ENCODE data around the gene FAM151A. TPM values are rescaled to one million over a fixed set of nuclear protein-coding genes. Genes with fewer than 3 reads are reported as not detected.
A peak's percentile ranks its signal among the peaks of the same experiment; 100 is the strongest.

The FAM151A gene
- total and polyA plus RNA-seq, 7 donors = 3.2 to 5.4 (median 3.7) TPM; not detected in 4

- DNase-seq = peak; percentile 57
- Histone ChIP-seq H3K36me3 (no peaks in the 10 kb centered on the region), H3K27me3 (no peaks in the 10 kb centered on the region), H3K9me3 (no peaks in the 10 kb centered on the region), H3K4me1 (no peaks in the 10 kb centered on the region), H3K4me3 (no peak overlapping the region), H3K27ac (no peak overlapping the region)
- 79% methylated on average over 13 of the region's 13 CpGs for WGBS, 2 donors
- intact Hi-C loops (cut with DNase I) = no loop called here
- TF ChIP-seq POLR2A (IDR thresholded peaks at IDR 0.05) (no peak), EP300 (IDR thresholded peaks at IDR 0.05) (no peak), CTCF (IDR thresholded peaks at IDR 0.05) (no peak), POLR2AphosphoS5 (IDR thresholded peaks at IDR 0.05) (no peak)
These were observed 7.6 kb downstream of the FAM151A start for GRCh38 chr1:54615531-54616279.

- no peaks in the 10 kb centered on the region for H3K9me3 ChIP-seq
- no peak overlapping the region for H3K4me3 ChIP-seq
- intact Hi-C loops (cut with DNase I) = no loop called here
- WGBS, 2 donors = 45 to 71% methylated on average over 8 of the region's 8 CpGs
- H3K36me3 ChIP-seq = peaks cover 0 to 2% (median 0%) of the 10 kb centered on the region in 4 donors
- no peaks in the 10 kb centered on the region for H3K4me1 ChIP-seq
- TF ChIP-seq POLR2A (IDR thresholded peaks at IDR 0.05) (no peak), POLR2AphosphoS5 (IDR thresholded peaks at IDR 0.05) (no peak), EP300 (IDR thresholded peaks at IDR 0.05) (no peak), CTCF (IDR thresholded peaks at IDR 0.05) (no peak)
- peak; percentile 52 for DNase-seq
- no peaks in the 10 kb centered on the region for H3K27me3 ChIP-seq
- no peak overlapping the region for H3K27ac ChIP-seq
These were observed 8.8 kb downstream of the FAM151A start for GRCh38 chr1:54614563-54614962.

GRCh38 chr1:54614024-54614423 lies 9.3 kb downstream of the FAM151A start:
- Histone ChIP-seq H3K36me3 (peaks cover 0 to 8% (median 1%) of the 10 kb centered on the region in 4 donors), H3K4me1 (no peaks in the 10 kb centered on the region), H3K27me3 (no peaks in the 10 kb centered on the region), H3K9me3 (no peaks in the 10 kb centered on the region), H3K4me3 (no peak overlapping the region), H3K27ac (no peak overlapping the region)
- TF ChIP-seq POLR2A (IDR thresholded peaks at IDR 0.05) (no peak), POLR2AphosphoS5 (IDR thresholded peaks at IDR 0.05) (no peak), CTCF (IDR thresholded peaks at IDR 0.05) (no peak)
- peak; percentile 13 for DNase-seq
- intact Hi-C loops (cut with DNase I) = no loop called here
- 70 to 76% methylated on average over 2 of the region's 2 CpGs for WGBS, 2 donors

- H3K9me3 ChIP-seq = no peaks in the 10 kb centered on the region
- H3K36me3 ChIP-seq = peaks cover 0 to 29% (median 9%) of the 10 kb centered on the region in 4 donors
- no peaks in the 10 kb centered on the region for H3K27me3 ChIP-seq
- intact Hi-C loops (cut with DNase I) = no loop called here
- no peak overlapping the region for H3K27ac ChIP-seq
- DNase-seq = no peak
- no peak overlapping the region for H3K4me3 ChIP-seq
- no peaks in the 10 kb centered on the region for H3K4me1 ChIP-seq
- no peak for TF ChIP-seq CTCF (IDR thresholded peaks at IDR 0.05)
- no peak for TF ChIP-seq EP300 (IDR thresholded peaks at IDR 0.05)
- no peak for TF ChIP-seq POLR2AphosphoS5 (IDR thresholded peaks at IDR 0.05)
- no peak for TF ChIP-seq POLR2A (IDR thresholded peaks at IDR 0.05)
- 90 to 92% methylated on average over 8 of the region's 8 CpGs for WGBS, 2 donors
These were observed 11.7 kb downstream of the FAM151A start for GRCh38 chr1:54611621-54612020.
